MV-4-11 (cell line): ENCODE results near the gene PDE4DIP.
"Not testable (repeated sequence)": the region's sequence is repeated elsewhere in the genome, so short reads cannot be mapped to it uniquely, and the experiment has no call there.

Experiments
- DNase-seq: peaks from one replicate; lab custom pipeline; 2025; lab: John Stamatoyannopoulos, UW

The PDE4DIP gene

DNA sequence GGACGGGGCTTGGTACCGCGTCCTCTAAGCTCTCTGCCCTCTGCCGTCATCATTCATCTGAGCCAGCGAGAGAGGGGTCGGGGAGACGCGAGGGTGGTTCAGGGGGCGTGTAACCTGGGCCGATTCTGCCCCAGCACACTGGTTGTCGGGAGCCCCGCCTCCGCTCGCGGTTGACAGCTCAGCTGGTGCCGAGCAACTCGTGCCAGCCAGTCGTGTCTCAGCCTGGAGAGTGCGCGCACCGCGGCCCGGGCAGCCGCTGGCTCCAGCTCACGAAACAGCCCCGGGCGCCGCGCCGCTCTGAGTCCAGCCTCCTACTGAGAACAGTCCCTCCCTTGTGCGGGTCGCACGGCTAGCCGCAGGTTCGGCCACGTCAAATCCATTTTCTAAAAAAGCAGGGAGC is at the start of gene PDE4DIP:
Gene PDE4DIP (plus strand): TSS at position 209 of the 400 bp plus-strand sequence. CDS start 347 bp downstream, outside the sequence.
- DNase-seq: not testable (repeated sequence)

DNA sequence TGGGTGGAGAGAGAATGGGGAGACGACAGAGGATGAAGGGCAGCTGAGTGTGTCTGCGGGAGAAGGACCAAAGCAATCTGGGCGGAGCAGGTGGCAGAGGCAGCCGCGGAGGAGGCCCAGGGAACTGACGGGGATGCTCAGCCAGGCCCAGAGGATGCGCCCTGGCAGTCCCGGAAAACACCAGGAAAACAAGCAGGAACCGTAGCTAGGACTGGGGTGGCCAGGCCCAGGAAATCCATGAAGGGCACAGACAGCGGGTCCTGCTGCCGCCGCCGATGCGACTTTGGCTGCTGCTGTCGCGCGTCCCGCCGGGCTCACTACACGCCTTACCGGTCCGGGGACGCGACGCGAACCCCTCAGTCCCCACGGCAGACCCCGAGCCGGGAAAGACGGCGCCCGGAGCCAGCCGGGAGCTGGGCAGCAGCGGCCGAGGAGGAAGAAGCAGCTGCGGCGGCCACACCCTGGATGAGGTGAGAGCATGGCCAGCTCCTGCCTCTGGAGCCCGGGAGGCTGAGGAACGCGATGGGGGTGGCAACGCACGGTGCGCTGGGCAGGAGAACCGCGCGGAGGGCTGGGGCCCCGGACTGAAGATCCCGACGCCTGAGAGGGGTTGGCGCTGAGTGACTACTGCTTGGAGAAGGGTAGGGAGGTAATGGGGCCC is 35.8 kb upstream of the PDE4DIP start:
- DNase-seq: not testable (repeated sequence)

DNA sequence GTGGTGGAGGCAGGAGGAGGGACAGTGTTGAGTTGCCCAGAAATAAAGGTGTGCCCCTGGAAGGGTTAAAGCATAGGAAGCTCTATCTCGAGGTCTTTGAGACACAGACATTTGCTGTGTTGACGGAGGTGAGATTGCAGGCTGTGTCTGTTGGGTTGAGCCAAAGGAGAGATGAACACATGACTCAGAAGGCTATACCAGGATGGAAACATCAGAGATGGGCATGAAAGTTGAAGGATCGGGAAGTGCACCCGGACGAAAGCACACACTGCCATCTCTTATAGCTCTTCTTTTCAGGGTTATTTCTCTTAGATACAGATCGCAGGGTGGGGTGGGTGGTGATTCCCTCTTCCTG is 35.3 kb upstream of the PDE4DIP start:
- DNase-seq: not testable (repeated sequence)

DNA sequence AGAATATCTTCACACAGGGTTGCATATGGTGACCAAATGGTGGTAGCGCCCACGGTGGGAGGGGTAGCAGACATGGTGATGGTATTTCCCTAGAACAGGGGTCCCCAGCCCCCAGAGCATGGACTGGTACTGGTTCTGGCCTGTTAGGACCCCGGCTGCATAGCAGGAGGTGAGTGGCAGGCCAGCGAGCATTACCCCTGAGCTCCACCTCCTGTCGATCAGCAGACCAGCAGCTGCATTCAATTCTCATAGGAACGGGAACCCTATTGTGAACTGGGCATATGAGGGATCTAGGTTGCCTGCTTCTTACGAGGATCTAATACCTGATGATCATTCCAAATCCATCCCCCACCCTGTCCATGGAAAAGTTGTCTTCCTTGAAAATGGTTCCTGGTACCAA is 22.0 kb upstream of the PDE4DIP start:
- DNase-seq: not testable (repeated sequence)

DNA sequence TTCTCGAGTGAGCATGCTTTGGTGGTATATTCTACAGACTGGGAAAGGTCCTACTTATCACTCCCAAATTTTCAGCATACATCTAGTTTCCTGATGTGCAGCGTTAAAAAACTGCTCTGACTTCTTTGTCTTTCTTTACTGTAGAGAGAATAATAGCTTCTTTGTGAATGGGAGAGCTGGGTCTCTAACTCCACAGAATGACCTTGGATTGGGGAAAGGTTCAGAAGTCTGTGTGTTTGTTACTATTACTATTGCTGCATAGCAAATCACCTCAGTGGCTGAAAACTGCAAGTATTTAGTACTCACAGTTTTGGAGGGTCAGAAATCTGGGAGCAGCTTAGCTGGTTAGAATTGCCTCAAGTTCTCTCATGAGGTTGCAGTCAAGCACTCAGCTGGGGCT is 20.4 kb upstream of the PDE4DIP start:
- not testable (repeated sequence) for DNase-seq

DNA sequence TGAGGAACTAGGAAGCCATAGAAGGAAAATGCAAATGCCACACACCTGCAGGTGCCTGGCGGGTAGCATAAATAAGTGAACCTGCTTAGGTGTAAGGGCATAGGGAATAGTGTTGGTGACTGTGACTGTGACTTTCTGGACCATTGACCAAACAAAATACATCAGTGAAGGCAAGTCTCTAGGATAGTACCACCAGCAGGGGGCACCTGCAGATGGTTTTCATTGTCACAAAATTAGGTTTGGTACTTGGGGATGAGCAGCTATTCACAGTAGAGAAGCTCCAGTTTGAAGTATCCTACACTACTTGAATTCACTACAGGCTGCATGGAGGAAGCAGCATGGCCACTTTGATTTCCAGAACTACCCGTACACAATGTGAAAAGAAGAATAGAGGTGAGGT is 19.2 kb upstream of the PDE4DIP start:
- DNase-seq: not testable (repeated sequence)

DNA sequence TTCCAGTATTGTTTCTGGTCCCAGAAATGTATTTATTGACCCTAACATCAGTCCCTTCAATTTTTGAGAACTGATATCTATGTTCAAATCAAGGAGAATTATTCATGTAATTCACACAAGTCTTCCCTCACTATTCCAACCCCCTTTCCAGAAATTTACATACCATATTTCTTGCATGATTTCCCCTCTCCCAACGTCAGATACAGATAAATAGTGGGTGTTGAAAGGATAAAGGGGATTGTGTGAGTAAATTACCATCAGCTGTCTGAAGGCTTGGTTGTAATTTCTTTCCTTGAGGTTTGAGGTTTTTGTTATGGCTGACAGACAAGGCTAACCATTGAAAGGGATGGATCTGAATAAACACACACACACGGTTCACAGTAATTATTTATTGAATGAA is 15.7 kb upstream of the PDE4DIP start:
- DNase-seq: not testable (repeated sequence)

DNA sequence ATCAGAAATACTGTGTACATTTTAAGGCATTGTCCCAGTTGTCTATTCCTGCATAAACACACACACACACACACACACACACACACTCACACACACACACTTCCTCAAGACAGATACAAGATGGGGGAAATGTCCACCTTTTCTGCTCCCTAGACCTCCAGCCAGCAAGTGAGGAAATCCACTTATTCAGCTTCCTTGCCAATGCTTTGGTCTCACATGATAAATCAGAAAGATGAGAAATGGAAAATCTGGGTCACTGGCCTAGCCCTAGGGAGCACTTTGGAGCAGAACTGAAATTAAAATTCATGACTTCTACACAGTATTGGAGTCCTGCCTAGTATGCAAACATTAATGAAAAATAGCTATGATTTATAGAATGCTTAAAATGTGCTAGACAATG is 15.3 kb upstream of the PDE4DIP start:
- not testable (repeated sequence) for DNase-seq

DNA sequence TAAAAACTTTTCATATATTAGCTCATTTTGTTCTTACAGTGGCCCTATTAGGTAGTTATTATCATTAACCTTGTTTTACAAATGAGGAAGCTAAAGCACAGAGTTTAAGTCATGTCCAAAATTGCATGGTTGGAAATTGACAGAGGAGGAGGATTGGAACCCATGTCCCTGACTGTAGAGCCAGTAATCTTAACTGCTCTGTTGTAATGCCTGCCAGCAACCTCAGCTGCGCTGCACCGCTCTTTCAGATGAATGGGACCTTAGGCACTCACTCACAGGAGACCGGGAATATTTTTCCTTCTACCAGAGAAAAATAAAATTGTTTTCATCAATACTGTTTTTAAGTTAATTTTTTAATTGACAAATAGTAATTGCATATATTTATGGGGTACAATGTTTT is 14.9 kb upstream of the PDE4DIP start:
- DNase-seq: not testable (repeated sequence)

DNA sequence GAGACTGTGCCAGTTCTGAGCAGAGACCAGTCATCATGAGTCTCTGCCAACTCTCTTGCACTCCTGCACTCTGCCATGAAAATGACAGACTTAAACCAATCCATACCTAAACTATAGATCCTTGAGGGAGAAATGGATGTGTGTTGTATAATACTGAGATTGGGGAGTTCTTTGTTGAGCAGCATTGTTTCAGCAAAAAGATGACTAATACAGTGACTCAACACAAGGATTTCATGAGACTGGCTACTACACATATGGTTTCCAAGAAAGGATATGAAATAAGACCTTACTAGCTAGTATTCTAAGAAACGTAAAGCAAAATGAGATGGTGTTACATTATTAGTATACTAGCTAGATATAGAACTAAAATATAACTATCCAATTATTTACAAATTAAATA is 3.0 kb upstream of the PDE4DIP start:
- not testable (repeated sequence) for DNase-seq

DNA sequence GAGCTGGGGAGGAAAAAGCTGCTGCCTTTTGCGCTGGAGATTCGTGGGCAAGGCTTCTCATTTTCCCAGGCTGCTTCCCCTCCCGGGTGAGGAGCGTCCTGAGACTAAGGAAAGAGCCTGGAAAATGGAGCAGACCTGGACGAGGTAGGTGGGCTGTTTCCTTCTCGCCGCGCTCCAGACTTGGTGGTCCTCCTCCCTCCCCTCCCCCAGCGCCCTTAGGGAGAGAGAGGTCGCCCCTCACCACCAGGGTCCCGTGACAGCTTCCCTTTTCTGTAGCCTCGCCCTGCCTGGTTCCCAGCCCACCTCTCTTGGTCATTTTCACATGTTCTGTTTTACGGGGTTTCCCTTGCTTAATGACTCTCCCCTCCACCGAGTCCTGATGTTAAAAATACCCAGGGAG is 423 bp downstream of the PDE4DIP start:
- not testable (repeated sequence) for DNase-seq

DNA sequence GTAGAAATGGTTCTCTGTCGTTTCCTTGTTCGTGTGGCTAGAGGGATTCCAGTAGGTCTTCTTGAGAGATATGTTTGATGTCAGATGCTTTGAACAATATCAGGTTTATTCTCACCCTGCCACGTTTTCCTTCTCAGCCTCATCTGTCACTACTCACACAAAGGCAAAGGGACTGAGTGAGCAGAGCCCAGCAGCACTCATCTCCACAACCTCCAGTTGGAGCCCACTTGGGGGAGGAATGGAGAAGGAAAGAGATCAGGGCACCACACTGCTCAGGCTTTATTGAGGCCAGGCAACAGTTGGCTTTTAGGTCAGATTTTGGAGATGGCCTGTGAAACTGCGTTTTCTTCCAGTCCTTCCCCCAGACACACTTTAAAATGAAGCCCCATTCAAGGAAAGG is 840 bp downstream of the PDE4DIP start:
- not testable (repeated sequence) for DNase-seq

DNA sequence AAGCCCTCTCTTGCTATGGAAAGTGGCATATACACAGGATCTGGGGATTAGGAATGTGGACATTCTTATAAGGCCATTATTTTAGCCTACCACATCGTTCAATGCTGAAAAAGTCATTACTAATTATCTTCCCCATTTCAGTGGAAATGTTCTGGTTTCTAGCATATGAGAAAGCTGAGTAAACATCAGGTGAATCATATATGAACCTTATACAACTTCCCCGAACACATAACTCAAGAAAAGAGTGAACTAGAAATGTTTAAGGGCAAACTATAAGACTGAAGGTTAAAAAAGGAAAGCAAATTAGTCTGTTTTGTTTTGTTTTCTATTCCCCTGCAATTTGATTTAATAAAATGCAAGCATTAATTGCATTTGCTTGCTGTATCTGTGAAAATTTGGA is 6.1 kb downstream of the PDE4DIP start:
- not testable (repeated sequence) for DNase-seq

DNA sequence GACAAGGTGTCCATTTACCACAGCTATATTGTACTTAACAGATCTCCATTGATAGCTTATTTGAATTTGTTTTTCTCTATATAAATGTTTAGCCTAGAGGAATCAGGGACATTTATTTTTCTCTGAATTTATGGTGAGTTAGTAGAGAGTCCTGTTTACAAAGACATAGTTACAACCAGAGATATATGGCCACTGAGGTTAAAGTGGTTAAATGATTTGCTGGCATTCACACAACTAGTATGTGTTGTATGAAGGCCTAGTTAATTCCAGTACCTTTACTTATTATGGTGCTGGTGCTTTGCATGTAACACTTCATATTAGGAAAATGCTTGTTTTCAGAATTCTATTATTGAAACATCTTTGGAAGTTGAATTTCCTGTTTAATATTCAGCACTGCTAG is 6.6 kb downstream of the PDE4DIP start:
- DNase-seq: not testable (repeated sequence)

DNA sequence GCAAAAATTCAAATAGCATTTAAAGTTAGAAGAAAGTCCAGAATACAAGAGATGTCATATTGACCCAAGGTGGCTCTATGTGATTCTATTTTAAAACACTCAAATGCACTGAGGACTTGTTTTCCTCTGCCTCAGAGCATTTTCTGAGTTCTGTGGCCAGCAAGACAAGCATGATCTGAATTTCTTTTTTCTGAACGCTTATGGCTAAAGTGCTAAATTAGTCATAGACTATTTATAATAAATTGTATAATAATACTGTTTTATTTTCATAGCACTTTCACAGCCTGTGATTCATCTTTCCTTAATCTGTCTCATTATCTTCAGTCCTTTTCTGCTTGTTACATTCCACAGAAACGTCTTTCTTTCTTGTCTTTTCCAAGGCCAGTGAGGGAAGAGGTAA is 7.5 kb downstream of the PDE4DIP start:
- DNase-seq: not testable (repeated sequence)

DNA sequence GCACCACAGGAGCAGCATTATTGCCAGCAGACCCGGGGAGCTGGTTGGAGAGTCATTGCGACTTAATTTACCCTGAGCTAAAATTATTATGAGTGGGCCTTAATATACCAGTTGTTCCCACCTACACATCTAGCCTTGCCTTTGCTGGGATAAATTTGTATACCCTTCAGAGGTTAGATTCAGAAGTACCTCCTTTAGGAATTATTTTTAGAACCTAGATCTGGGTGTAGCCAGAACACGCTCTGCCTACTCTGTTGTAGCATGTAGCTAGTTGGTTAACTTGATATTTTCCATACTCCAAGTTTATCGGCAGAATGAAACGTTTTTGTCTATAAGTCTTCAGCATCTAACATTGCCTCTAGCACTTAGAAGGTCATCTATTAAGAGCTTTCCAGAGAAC is 9.1 kb downstream of the PDE4DIP start:
- DNase-seq: not testable (repeated sequence)

DNA sequence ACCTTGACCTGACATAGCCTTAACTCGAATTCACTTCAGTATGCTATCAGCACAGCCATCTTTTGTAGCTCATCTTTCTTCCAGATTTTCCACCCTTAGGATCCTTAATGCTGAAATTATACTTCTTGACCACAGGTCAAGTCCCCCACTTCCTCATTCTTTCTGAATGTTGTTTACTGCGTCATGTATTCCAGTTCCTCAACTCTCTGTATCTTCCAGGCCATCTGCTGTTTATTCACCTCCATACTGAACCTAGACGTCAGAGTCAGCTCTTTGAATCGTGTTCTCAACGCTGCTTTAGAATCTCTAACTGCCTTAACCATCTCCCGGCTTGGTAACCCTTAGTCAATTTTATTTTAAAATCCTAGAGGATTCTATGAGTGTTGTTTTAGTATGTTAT is 9.8 kb downstream of the PDE4DIP start:
- not testable (repeated sequence) for DNase-seq

DNA sequence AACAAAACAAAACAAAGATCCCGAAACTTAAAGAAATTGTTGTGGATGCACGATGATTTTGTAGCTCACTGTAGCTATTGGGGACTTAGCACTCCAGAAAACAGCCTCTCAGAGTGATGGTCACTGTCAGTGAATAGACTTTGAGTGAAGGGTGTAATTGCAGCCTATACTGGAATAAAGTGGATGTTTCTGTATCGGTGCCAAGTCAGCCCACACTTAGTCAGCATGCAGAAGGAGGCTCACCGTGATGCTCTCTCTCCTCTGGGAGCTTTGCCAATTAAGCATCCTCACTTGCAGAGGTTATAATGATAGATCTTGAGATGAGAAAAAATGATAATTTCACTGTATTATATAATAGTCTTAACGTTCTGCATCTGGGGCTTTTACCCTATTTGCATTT is 11.1 kb downstream of the PDE4DIP start:
- DNase-seq: not testable (repeated sequence)

DNA sequence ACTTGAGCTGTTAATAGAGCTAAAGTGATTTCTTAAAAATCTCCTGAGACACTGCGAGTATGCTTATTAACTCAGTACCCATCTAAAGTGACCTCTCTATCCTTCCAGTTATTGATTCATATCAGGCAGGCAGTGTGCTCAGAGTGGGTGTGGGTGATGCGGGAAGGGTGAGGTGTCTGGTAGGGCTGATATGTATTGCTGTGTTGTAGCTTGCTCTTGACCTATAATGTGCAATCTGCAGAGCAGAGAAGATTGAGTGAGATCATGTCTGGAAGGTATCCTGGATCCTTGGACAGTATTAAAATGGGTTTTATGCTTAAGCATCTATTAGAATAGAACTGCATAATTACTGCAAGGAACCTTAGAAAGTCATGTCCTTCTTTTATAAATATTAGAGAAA is 15.8 kb downstream of the PDE4DIP start:
- DNase-seq: not testable (repeated sequence)

DNA sequence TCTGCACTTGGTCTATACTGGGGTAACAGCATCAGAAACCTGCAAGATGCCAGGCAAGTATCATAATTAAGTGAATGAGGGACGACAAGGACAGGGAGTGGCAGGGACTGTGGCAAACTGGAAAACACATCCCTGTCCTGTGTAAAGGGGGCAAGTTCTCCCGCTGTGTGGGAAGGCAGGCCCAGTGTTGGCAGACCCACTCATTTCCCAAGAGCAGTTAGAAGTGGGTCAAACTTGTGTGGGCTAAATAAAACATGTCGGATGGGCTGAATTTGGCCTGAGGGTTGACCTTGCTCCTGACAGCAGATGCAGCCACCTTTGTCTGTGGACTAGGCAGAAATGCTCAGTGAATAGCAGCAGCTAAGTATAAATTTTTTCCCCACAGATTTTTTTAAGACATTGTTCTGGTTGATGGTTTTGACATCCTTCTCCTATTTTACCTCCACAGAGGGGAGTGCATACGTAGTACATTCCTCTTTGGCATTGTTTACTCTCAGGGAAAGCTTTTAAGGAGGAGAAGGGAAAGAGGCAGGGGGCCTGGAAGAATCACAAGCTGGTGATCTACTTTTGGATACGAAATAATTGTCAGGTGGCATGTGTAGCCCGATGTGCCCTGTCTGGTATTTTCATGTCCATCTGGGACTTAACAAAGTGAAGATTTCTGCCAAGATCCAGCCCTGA is 16.5 kb downstream of the PDE4DIP start:
- DNase-seq: not testable (repeated sequence)

DNA sequence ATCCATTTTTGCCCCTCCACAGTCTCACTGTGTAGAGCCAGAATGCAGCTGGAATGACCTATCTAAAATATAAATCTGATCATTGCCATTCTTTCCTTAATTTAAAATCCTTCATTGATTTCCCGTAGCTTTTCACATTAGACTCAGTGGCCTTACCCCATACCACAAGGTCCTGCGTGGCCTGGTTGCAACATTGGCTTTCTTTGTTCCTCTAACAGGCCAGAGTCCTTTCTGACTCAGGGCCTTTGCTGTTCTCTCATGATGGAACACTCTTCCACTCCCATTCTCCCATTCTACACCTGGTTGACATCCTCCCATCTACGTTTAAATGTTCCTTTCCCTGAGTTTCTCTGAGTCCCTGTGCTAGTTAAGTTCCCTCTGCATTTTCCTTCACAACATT is 18.4 kb downstream of the PDE4DIP start:
- not testable (repeated sequence) for DNase-seq

DNA sequence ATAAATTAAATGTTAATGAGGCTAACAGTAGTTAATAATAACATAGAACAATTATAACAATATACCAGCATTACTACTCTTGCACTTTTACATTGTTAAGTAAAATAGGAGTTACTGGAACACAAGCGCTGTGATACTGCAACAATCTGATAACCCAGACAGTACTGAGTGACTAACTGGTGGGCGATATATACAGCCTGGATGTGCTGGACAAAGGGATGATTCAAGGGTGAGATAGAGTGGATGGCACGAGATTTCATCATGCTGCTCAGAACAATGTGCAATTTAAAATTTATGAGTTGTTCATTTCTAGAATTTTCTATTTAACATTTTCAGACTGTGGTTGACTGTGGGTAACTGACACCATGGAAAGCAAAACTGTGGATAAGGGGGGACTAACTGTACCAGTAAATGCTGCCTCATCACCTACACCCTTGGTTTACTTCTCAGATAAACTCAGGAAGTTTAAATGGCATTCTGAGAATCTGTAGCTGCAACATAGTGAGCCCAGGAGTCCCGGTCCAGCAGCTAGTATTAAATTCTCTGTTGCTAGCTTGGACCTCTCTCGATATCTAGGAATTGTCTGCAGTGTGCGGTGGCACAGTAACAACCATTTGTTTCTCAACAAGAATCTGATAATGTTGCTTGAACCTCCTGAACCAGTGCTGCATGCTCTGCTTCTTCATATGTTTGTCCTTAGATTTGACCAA is 24.9 kb downstream of the PDE4DIP start:
- DNase-seq: not testable (repeated sequence)

DNA sequence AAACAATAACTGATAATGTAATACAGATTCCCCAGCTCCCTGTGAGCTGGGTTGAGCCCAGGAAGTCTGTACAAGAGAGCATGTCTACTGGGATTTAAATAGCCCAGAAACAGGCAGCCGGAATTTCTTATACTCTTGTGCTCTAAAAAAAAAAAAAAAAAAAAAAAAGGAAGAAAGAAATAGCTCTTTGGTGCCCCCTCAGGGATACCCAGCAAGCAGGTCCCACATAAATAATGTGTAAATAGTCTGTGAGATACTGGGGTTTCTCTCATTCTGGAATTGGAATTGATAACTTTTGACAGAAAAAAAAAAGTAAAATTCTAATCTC is 25.4 kb downstream of the PDE4DIP start:
- DNase-seq: not testable (repeated sequence)
